ENCODE measurements around the gene GPR32.

GRCh38 chr19:50750010-50750409, 20.3 kb upstream of the GPR32 start:
- no peak for TF ChIP-seq EZH2 (IDR thresholded peaks at IDR 0.05; ENCODE audit: borderline replicate concordance, low read length)
- no peak for TF ChIP-seq CTCF (conservative IDR thresholded peaks at IDR 0.05 in 1 of 2, IDR thresholded peaks at IDR 0.05 in 1 of 2; ENCODE audit: extremely low read depth in 1 of 2, insufficient read depth in 1 of 2, low read depth in 1 of 2, low read length in 2 of 2)
